Measurements from ENCODE around the gene NRDE2. TPM values are rescaled to one million over a fixed set of nuclear protein-coding genes. Genes with fewer than 3 reads are reported as not detected.
"Not testable (repeated sequence)": the region's sequence is repeated elsewhere in the genome, so short reads cannot be mapped to it uniquely, and the experiment has no call there.

The NRDE2 gene
- polyA plus RNA-seq, 3 donors: 18.9 to 23.2 (median 22.1) TPM

- DNase-seq (ENCODE audit: low read depth in 3 of 3, low spot score in 2 of 3): no peak
Observed at GRCh38 chr14:90275458-90275814, 56.3 kb downstream of the NRDE2 start.

- no peak for DNase-seq (ENCODE audit: low read depth in 3 of 3, low spot score in 2 of 3)
Observed at GRCh38 chr14:90274808-90275457, 56.8 kb downstream of the NRDE2 start.

GRCh38 chr14:90274019-90274418, 57.7 kb downstream of the NRDE2 start:
- DNase-seq (ENCODE audit: low read depth in 3 of 3, low spot score in 2 of 3): no peak

- DNase-seq (ENCODE audit: low read depth in 3 of 3, low spot score in 2 of 3): no peak
Observed at GRCh38 chr14:90273532-90273931, 58.2 kb downstream of the NRDE2 start.

GRCh38 chr14:90272523-90272922, 59.2 kb downstream of the NRDE2 start:
- DNase-seq (ENCODE audit: low read depth in 3 of 3, low spot score in 2 of 3): no peak

- no peak for DNase-seq (ENCODE audit: low read depth in 3 of 3, low spot score in 2 of 3)
Observed at GRCh38 chr14:90268420-90268819, 63.3 kb downstream of the NRDE2 start.

GRCh38 chr14:90266441-90267154, 65.1 kb downstream of the NRDE2 start:
- DNase-seq (ENCODE audit: low read depth in 3 of 3, low spot score in 2 of 3): no peak

- DNase-seq (ENCODE audit: low read depth in 3 of 3, low spot score in 2 of 3): no peak
Observed at GRCh38 chr14:90263748-90264449, 67.8 kb downstream of the NRDE2 start.

- DNase-seq (ENCODE audit: low read depth in 3 of 3, low spot score in 2 of 3): peak; percentile 80 to 90 (median 87)
Observed at GRCh38 chr14:90256354-90257131, 75.2 kb downstream of the NRDE2 start, which contains the start of gene PSMC1. Gene PSMC1 (plus strand): TSS chr14:90256553. CDS start chr14:90256598, 45 bp downstream.

- DNase-seq (ENCODE audit: low read depth in 3 of 3, low spot score in 2 of 3): no peak
Observed at GRCh38 chr14:90255871-90256270, 75.9 kb downstream of the NRDE2 start.

- no peak for DNase-seq (ENCODE audit: low read depth in 3 of 3, low spot score in 2 of 3)
Observed at GRCh38 chr14:90253826-90254225, 77.9 kb downstream of the NRDE2 start.

GRCh38 chr14:90248594-90248993, 83.1 kb downstream of the NRDE2 start:
- no peak for DNase-seq (ENCODE audit: low read depth in 3 of 3, low spot score in 2 of 3)

GRCh38 chr14:90247441-90247840, 84.3 kb downstream of the NRDE2 start:
- DNase-seq (ENCODE audit: low read depth in 3 of 3, low spot score in 2 of 3): not testable (repeated sequence)

GRCh38 chr14:90246936-90247335, 84.8 kb downstream of the NRDE2 start:
- no peak for DNase-seq (ENCODE audit: low read depth in 3 of 3, low spot score in 2 of 3)

- DNase-seq (ENCODE audit: low read depth in 3 of 3, low spot score in 2 of 3): no peak
Observed at GRCh38 chr14:90242444-90242843, 89.3 kb downstream of the NRDE2 start.

GRCh38 chr14:90239139-90239538, 92.6 kb downstream of the NRDE2 start:
- no peak for DNase-seq (ENCODE audit: low read depth in 3 of 3, low spot score in 2 of 3)

- peak in 1 of 3 donors; percentile 40 for DNase-seq (ENCODE audit: low read depth in 3 of 3, low spot score in 2 of 3)
Observed at GRCh38 chr14:90235179-90235976, 96.4 kb downstream of the NRDE2 start.

- DNase-seq (ENCODE audit: low read depth in 3 of 3, low spot score in 2 of 3): not testable (repeated sequence)
Observed at GRCh38 chr14:90229942-90230341, 101.8 kb downstream of the NRDE2 start.

- DNase-seq (ENCODE audit: low read depth in 3 of 3, low spot score in 2 of 3): no peak
Observed at GRCh38 chr14:90228478-90228877, 103.3 kb downstream of the NRDE2 start.

Measured in right renal cortex interstitium (tissue), 3 donors.